NCI-H2029 (cell line): ENCODE results near the gene CD3E.

ENCODE experiments used
- DNase-seq: peaks from one replicate; lab custom pipeline; 2025; lab: John Stamatoyannopoulos, UW

CD3E gene

GRCh38 chr11:118304568-118305248, at the start of gene CD3E:
Gene CD3E, plus strand, starts transcription at chr11:118304730. Its CDS starts 223 bp downstream, at chr11:118304953.
- DNase-seq = no peak

GRCh38 chr11:118258410-118258809, 46.1 kb upstream of the CD3E start:
- DNase-seq = no peak

DNA sequence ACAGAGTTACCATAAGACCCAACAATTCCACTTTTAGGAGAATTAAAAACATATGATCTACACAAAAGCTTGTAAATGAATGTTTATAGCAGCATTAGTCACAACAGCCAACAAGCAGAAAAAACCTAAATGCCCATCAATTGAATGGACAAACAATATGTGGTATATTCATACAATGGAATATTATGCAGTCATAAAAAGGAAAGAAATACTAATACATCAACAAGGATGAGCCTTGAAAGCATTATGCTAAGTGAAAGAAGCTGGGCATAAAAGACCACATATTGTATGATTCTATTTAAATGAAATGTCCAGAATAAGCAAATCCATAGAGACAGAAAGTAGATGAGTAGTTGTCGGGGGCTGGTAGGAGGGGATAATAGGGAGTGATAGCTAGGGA, 45.4 kb upstream of the CD3E start:
- DNase-seq = no peak

GRCh38 chr11:118260353-118260752, 44.2 kb upstream of the CD3E start:
- DNase-seq = no peak

DNA sequence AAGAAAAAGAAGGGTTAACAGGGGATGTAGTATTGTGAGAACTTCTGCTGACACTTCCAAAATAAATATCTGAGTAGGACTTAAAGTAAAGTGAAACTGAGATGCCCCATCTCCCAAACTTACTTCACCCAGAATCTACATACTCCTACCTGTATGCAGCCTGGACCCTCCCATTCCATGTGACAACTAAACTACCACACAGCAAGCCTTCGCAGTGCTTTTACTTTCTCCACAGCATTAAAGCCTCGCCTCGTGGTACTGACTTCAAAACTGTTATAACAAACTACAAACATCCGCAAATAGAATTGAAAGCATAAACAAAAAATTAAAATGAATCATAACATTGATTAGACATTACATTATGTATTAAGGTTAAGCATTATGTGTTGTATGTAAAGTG, 41.4 kb upstream of the CD3E start:
- DNase-seq = no peak

DNA sequence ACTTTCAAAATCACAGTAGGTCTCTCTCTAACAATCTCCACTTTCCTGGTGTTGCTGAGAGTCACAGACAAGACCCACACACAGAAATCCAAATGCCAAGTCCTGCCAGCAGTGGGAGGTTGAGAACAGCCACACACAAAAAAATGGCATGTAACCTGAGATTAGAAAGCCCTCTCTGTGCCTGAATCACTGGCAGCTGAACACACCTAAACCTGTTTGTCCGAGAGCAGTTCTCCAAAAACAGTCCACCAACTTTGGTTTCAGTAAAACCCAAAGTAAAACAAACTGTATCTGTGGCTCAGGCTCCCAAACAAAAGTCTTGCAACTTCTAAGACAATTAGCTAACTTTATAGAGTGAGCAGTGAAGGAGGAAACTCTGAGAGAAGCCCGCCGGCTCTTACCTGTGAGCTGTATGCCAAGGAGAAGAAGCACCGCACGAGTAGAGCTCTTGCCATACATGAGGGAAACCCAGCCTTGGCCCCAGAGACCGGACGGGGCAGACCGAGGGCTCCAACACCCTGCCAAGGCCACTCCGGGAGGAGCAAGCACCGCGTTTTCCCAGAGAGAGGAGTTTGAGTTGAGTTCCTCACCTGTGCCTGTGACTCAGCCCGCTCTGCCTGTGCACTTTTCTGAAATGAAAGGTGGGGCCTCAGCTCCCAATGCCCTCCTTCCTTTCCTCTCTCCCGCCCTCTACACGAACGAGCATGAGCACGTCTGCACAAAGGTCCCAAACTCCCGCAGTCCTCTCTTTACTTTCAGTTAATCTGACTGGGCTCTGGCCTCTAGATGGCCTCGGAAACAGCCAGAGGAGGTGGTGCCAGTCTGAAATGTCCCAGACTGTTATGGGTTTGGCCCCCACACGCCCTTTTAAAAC, 40.6 kb upstream of the CD3E start, which contains the start of gene MPZL2:
TSS of gene MPZL2 (minus strand) at position 603 of the 874 bp plus-strand sequence. CDS start at position 459, 144 bp downstream.
- DNase-seq = peak; percentile 29

- no peak for DNase-seq
These were observed 39.7 kb upstream of the CD3E start for GRCh38 chr11:118264569-118265465.

GRCh38 chr11:118265954-118266353, 38.6 kb upstream of the CD3E start:
- DNase-seq = peak; percentile 16

GRCh38 chr11:118267486-118267885, 37.0 kb upstream of the CD3E start:
- DNase-seq = no peak

GRCh38 chr11:118272001-118272400, 32.5 kb upstream of the CD3E start:
- DNase-seq = no peak

- DNase-seq = no peak
These were observed 30.3 kb upstream of the CD3E start for GRCh38 chr11:118274186-118274585.

- DNase-seq = no peak
These were observed 29.4 kb upstream of the CD3E start for GRCh38 chr11:118275176-118275575.

- DNase-seq = no peak
These were observed 28.1 kb upstream of the CD3E start for GRCh38 chr11:118276422-118276821.

- DNase-seq = no peak
These were observed 27.2 kb upstream of the CD3E start for GRCh38 chr11:118277312-118277711.

- DNase-seq = no peak
These were observed 23.2 kb upstream of the CD3E start for GRCh38 chr11:118281284-118281683.

- DNase-seq = no peak
These were observed 21.9 kb upstream of the CD3E start for GRCh38 chr11:118282606-118283005.

GRCh38 chr11:118283037-118283636, 21.4 kb upstream of the CD3E start:
- no peak for DNase-seq

DNA sequence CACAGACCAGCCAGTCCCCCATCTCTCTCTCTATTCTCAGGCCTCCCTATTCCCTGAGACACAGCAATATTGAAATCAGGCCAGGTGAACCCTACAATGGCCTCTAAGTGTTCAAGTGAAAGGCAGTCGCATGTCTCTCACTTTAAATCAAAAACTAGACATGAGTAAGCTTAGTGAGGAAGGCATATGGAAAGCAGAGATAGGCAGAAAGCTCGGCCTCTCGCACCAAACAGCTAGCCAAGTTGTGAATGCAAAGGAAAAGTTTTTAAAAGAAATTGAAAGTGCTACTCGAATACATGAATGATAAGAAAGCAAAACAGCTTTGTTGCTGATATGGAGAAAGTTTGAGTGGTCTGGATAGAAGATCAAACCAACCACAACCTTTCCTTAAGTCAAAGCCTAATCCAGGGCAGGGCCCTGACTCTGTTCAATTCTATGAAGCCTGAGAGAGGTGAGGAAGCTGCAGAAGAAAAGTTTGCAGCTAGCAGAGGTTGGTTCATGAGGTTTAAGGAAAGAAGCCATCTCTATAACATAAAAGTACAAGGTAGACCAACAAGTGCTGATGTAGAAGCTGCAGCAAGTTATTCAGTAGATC, 20.7 kb upstream of the CD3E start:
- no peak for DNase-seq

DNA sequence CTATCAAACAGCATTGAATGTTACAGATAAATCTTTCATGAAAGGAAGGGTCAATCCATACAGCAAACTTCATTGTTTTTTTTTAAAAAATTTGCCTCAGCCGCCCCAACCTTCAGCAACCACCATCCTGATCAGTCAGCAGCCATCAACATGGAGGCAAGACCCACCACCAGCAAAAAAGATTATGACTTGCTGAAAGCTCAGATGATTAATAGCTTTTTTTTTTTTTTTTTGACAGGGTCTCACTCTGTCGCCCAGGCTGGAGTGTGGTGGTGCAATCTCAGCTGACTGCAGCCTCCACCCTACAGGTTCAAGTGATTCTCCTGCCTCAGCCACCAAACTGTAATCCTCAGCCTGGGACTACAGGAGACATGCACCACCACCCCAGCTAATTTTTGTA, 18.0 kb upstream of the CD3E start:
- DNase-seq = no peak

DNA sequence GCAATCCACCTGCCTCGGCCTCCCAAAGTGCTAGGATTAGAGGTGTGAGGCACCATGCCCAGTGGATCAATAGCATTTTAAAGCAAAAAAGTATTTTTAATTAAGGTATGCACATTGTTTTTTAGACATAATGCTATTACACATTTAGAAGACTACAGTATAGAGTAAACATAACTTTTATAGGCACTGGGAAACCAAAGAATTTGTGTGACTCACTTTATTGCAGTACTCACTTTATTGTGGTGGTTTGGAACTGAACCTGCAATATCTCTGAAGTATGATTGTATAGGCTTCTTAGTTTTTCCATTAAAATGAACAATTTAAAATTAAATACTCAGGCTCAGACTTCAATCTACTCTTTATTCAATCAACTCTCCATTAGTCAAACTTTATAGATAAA, 17.5 kb upstream of the CD3E start:
- no peak for DNase-seq

GRCh38 chr11:118289401-118289800, 15.1 kb upstream of the CD3E start:
- no peak for DNase-seq
